BLaER1 (cell line): ENCODE results near the gene SH3TC1.
A peak's percentile ranks its signal among the peaks of the same experiment; 100 is the strongest.

Source experiments
- H3K27ac ChIP-seq: shearing (Covaris generic); formaldehyde crosslinking; 2 replicates; pipeline ENCODE4 v1.8.1; 2022
- H3K27me3 ChIP-seq: shearing (Covaris generic); formaldehyde crosslinking; 2 replicates; pipeline ENCODE4 v1.8.1; 2022
- H3K36me3 ChIP-seq: shearing (Covaris generic); formaldehyde crosslinking; 2 replicates; pipeline ENCODE4 v1.8.1; 2022
- H3K4me1 ChIP-seq: shearing (Covaris generic); formaldehyde crosslinking; 2 replicates; pipeline ENCODE4 v1.8.1; 2022
- H3K4me2 ChIP-seq: shearing (Covaris generic); formaldehyde crosslinking; 2 replicates; pipeline ENCODE4 v1.8.1; 2022
- H3K4me3 ChIP-seq: shearing (Covaris generic); formaldehyde crosslinking; 2 replicates; pipeline ENCODE4 v1.8.1; 2022
- H3K9ac ChIP-seq: shearing (Covaris generic); formaldehyde crosslinking; 2 replicates; pipeline ENCODE4 v1.8.1; 2022
- H3K9me3 ChIP-seq: shearing (Covaris generic); formaldehyde crosslinking; 2 replicates; pipeline ENCODE4 v1.8.1; 2022
- H4K20me1 ChIP-seq: shearing (Covaris generic); formaldehyde crosslinking; 2 replicates; pipeline ENCODE4 v1.8.1; 2022
- Cebpa-rat ChIP-seq: shearing (Covaris generic); IDR thresholded peaks from 2 replicates; pipeline ENCODE4 v1.8.1; 2022

Gene SH3TC1

GRCh38 chr4:8255698-8256441 is 56.8 kb downstream of the SH3TC1 start:
- no peak overlapping the region for H3K27ac ChIP-seq
- H3K36me3 ChIP-seq, result no peaks in the 10 kb centered on the region

GRCh38 chr4:8257854-8258253 is 58.8 kb downstream of the SH3TC1 start:
- Histone ChIP-seq H3K27ac (no peak overlapping the region), H3K4me2 (peak overlapping the region; percentile 91), H3K27me3 (no peaks in the 10 kb centered on the region), H3K4me1 (peaks cover 62% of the 10 kb centered on the region), H4K20me1 (no peaks in the 10 kb centered on the region), H3K36me3 (no peaks in the 10 kb centered on the region), H3K4me3 (no peak overlapping the region), H3K9ac (peak overlapping the region; percentile 14; the same call in 1 of the 2 replicates), H3K9me3 (no peaks in the 10 kb centered on the region; the same call in 1 of the 2 replicates)
- no peak for TF ChIP-seq Cebpa-rat

More at GRCh38 chr4:8255698-8256441, 56.8 kb downstream of the SH3TC1 start:
- TF ChIP-seq Cebpa-rat, result no peak
- no peaks in the 10 kb centered on the region for H4K20me1 ChIP-seq
- H3K9ac ChIP-seq, result no peak overlapping the region
- no peak overlapping the region for H3K4me3 ChIP-seq
- H3K4me2 ChIP-seq, result 0 out of 2 replicates have a peak overlapping the region, but pooled peaks have one; percentile 9
- no peaks in the 10 kb centered on the region; the same call in 1 of the 2 replicates for H3K9me3 ChIP-seq
- H3K27me3 ChIP-seq, result no peaks in the 10 kb centered on the region
- peaks cover 51% of the 10 kb centered on the region for H3K4me1 ChIP-seq

GRCh38 chr4:8258552-8259212 is 59.6 kb downstream of the SH3TC1 start:
- Histone ChIP-seq H3K27ac (0 out of 2 replicates have a peak overlapping the region, but pooled peaks have one; percentile 14), H3K4me2 (peak overlapping the region; percentile 91), H3K27me3 (no peaks in the 10 kb centered on the region), H3K36me3 (no peaks in the 10 kb centered on the region), H4K20me1 (no peaks in the 10 kb centered on the region), H3K4me1 (peaks cover 63% of the 10 kb centered on the region), H3K4me3 (no peak overlapping the region), H3K9me3 (no peaks in the 10 kb centered on the region; the same call in 1 of the 2 replicates), H3K9ac (peak overlapping the region; percentile 14)
- no peak for TF ChIP-seq Cebpa-rat

GRCh38 chr4:8259743-8260430 is 60.8 kb downstream of the SH3TC1 start:
- no peaks in the 10 kb centered on the region for H3K36me3 ChIP-seq
- 0 out of 2 replicates have a peak overlapping the region, but pooled peaks have one; percentile 53 for H3K9ac ChIP-seq
- H3K4me1 ChIP-seq, result peaks cover 75% of the 10 kb centered on the region
- no peaks in the 10 kb centered on the region for H4K20me1 ChIP-seq
- H3K9me3 ChIP-seq, result no peaks in the 10 kb centered on the region; the same call in 1 of the 2 replicates
- H3K27ac ChIP-seq, result peak overlapping the region; percentile 30; the same call in 1 of the 2 replicates
- TF ChIP-seq Cebpa-rat, result no peak
- H3K4me2 ChIP-seq, result peak overlapping the region; percentile 91
- H3K27me3 ChIP-seq, result no peaks in the 10 kb centered on the region
- no peak overlapping the region for H3K4me3 ChIP-seq

- H3K4me2 ChIP-seq, result peak overlapping the region; percentile 91
- peaks cover 83% of the 10 kb centered on the region for H3K4me1 ChIP-seq
- H3K27me3 ChIP-seq, result no peaks in the 10 kb centered on the region
- H3K9ac ChIP-seq, result peak overlapping the region; percentile 35; the same call in 1 of the 2 replicates
- no peaks in the 10 kb centered on the region; the same call in 1 of the 2 replicates for H3K9me3 ChIP-seq
- no peak for TF ChIP-seq Cebpa-rat
- peak overlapping the region; percentile 54 for H3K27ac ChIP-seq
- H3K36me3 ChIP-seq, result no peaks in the 10 kb centered on the region
- H4K20me1 ChIP-seq, result no peaks in the 10 kb centered on the region
- H3K4me3 ChIP-seq, result 0 out of 2 replicates have a peak overlapping the region, but pooled peaks have one; percentile 31
Measured at GRCh38 chr4:8260656-8261111, 61.6 kb downstream of the SH3TC1 start.

- peak overlapping the region; percentile 35; the same call in 1 of the 2 replicates for H3K9ac ChIP-seq
- no peaks in the 10 kb centered on the region; the same call in 1 of the 2 replicates for H3K9me3 ChIP-seq
- H3K4me1 ChIP-seq, result peaks cover 96% of the 10 kb centered on the region
- peak overlapping the region; percentile 54 for H3K27ac ChIP-seq
- H3K36me3 ChIP-seq, result no peaks in the 10 kb centered on the region
- H3K4me2 ChIP-seq, result peak overlapping the region; percentile 91
- no peaks in the 10 kb centered on the region for H3K27me3 ChIP-seq
- no peak overlapping the region for H3K4me3 ChIP-seq
- no peaks in the 10 kb centered on the region for H4K20me1 ChIP-seq
- no peak for TF ChIP-seq Cebpa-rat
Measured at GRCh38 chr4:8261851-8262535, 62.9 kb downstream of the SH3TC1 start.

- Histone ChIP-seq H3K36me3 (no peaks in the 10 kb centered on the region), H4K20me1 (no peaks in the 10 kb centered on the region), H3K27ac (0 out of 2 replicates have a peak overlapping the region, but pooled peaks have one; percentile 39), H3K4me1 (peaks cover 100% of the 10 kb centered on the region), H3K27me3 (no peaks in the 10 kb centered on the region), H3K9ac (no peak overlapping the region), H3K4me2 (peak overlapping the region; percentile 91), H3K9me3 (no peaks in the 10 kb centered on the region; the same call in 1 of the 2 replicates), H3K4me3 (no peak overlapping the region)
- no peak for TF ChIP-seq Cebpa-rat
Measured at GRCh38 chr4:8262637-8263322, 63.7 kb downstream of the SH3TC1 start.

GRCh38 chr4:8263397-8263796 is 64.3 kb downstream of the SH3TC1 start:
- Histone ChIP-seq H3K4me2 (peak overlapping the region; percentile 91), H3K36me3 (no peaks in the 10 kb centered on the region), H3K9ac (no peak overlapping the region), H4K20me1 (no peaks in the 10 kb centered on the region), H3K27ac (0 out of 2 replicates have a peak overlapping the region, but pooled peaks have one; percentile 39), H3K27me3 (no peaks in the 10 kb centered on the region), H3K4me3 (no peak overlapping the region), H3K4me1 (peaks cover 100% of the 10 kb centered on the region), H3K9me3 (no peaks in the 10 kb centered on the region)
- TF ChIP-seq Cebpa-rat, result no peak
